Activated CD4-positive, CD25-positive, alpha-beta regulatory T cell treated with anti-CD3 and anti-CD28 coated beads, Interleukin-2, amount 50 U/mL, for 16 hours (primary cell): ENCODE measurements around the gene LOC128125822.
A peak's percentile ranks its signal among the peaks of the same experiment; 100 is the strongest.
"Not testable (repeated sequence)": the region's sequence is repeated elsewhere in the genome, so short reads cannot be mapped to it uniquely, and the experiment has no call there.

ENCODE experiments used
- DNase-seq: peaks from one replicate; pipeline ENCODE4 v3.0.0-alpha.2; 2020; ENCODE audit warnings: low read depth, low spot score

The LOC128125822 gene

DNA sequence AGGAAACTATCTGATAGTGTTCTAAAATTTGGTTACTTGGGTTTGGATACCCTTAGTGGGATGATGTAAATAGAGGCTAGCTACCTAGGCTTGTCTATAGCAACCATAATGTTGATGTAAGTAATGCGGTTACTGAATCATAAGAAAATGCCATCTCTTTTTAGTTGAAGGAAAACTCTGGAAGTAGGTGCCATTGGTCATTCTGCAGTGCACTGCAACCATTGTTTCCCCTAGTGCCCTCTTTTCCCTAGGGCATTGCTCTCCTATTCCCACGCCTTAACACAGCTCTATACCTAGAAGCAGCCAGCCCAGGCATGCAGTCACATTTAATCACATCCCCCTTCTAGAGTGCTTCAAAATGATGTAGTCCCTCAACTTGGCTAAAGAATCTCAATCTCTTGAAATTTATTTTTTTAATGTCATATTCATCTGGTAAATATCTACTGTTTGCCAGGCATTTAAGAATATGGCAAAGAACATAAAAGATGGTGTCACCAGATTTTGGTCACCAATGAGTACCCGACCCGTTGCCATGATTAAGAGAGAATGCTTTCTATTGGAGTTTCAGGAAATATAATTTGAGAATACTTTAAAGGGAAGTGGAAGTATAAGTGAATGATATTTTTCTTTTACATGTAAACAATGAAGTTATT lies 10.4 kb downstream of the LOC128125822 start:
- no peak for DNase-seq

DNA sequence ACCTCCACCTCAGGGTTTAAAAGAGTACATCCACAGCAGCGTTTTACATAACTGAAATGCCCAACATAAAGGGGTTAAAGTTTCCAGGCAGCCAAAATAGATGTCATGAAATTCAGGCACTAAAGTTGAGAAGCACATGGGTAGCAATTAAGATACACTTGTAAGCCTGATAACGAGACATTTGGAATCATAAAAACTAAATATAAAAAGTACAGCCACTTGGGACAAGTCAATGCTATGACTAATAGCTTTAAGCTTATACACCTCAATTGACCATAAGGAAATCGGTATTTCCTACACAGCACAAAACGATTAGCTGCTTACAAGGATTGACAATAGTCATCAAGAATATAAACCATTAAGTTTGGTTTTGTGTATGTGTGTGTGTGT lies 11.8 kb downstream of the LOC128125822 start:
- no peak for DNase-seq

DNA sequence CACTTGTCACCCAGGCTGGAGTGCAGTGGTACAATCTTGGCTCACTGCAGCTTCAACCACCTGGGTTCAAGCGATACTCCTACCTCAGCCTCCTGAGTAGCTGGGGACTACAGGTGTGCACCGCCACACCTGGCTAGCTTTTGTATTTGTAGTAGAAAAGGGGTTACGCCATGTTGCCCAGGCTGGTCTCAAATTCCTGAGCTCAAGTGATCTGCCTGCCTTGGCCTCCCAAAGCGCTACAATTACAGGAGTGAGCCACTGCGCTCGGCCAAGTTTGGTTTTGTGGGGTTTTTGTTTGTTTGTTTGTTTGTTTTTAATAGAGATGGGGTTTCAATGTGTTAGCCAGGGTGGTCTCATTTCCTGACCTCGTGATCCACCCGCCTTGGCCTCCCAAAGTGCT lies 12.3 kb downstream of the LOC128125822 start:
- DNase-seq: no peak

- not testable (repeated sequence) for DNase-seq
These were observed 13.4 kb downstream of the LOC128125822 start for GRCh38 chr6:63585652-63586051.

DNA sequence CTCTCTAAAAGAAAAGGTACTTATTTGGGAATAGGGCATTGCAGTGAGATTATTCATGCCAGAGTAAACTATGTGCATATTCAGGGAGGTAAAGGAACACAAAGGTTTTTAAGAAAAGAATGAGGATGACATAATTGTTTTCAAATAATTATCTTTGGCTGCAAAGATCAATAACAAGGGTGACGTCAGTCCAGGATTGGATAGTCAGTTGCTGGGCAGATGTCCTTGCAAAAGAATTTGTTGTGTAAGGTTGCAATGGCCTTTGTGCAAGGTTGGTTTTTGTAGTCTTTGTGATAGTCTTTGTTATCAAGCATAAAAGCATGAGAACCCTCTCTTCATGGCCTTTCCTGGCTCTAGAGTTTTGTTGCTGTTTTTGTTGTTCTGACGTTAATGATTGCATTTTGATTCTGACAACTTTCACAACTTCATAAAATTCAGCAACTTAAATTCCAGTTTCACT lies 17.7 kb downstream of the LOC128125822 start:
- DNase-seq: no peak

DNA sequence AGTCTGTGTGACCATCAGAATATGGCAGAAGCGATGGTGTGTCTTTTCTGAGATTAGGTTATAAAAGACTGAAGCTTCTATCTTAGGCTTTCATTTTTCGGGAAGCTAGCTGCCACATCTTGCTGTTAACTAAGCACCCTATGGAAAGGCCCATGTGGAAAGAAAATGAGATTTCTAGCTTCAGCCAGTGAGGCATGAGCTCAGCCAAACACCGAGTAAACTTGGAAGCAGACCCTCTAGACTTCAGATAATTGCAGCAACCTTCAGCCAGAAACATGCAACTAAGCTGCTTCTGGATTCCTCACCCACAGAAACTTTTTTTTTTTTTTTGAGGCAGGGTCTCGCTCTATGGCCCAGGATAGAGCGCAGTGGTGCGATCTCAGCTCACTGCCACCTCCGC lies 20.6 kb downstream of the LOC128125822 start:
- DNase-seq: no peak

- no peak for DNase-seq
These were observed 25.1 kb downstream of the LOC128125822 start for GRCh38 chr6:63597141-63598048.

DNA sequence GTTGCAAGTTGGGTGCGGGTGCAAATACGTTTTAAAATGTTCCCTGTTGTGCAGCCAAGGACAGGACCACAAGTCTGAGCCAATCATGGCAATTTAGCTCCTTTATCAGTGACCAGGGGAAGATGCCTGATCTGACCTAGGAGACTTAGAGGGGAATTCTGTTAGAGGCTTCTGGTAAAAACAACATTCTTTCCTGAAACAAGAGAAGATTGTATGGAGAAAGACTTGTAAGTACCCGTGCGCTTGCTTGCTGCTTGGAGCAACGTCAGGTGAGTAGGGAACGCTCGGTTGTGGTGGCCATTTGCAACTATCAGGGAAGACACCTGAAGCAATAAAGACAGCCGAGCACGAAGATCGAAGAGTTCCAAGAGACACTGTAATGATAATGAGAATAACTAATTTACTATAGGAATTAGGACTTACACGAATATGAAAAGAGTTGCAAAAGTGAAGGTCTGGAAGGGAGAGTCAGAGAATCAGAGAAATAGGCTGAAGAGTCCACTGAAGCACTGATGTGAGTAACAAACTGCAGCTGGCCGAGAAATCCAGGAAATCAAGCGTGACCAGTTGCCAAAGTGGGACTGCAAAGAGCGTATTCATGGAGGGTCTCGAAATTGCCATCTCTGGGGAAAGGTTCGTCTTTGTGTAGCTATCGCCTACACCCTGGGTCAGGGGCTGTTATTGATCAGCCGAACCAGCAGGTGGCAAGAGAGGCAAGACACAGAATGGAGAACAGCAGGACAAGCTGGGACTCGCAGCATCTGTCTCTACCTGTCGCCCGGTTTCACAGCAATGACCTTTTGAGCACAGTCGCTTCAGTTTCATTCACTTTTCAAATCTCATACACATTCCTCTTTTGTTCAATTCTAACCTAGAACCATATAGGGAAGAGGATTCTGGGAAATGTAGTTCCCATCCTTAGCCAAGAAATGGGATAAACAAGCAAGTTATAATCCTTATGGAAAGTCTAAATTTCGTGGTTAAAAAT lies 26.1 kb downstream of the LOC128125822 start:
- DNase-seq: peak; percentile 53

DNA sequence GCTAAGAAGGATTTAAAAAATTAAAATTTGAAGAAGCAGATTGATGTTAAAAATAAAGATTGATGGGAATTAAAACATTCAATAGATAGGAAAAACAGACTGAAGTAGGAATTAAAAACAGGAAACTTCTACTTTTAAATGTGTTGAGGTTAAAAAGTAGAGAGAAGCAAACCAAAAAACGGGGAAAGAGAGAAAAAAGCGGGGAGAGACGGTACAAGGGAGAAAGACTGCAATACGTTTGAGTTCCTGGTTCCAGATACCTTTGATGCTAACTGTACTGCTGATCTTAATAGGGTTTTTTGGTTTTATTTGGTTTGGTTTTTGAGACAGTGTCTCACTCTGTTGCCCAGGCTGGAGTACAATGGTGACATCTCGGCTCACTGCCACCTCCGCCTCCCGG lies 27.0 kb downstream of the LOC128125822 start:
- no peak for DNase-seq

GRCh38 chr6:63600136-63600535 lies 27.9 kb downstream of the LOC128125822 start:
- DNase-seq: no peak

- no peak for DNase-seq
These were observed 37.0 kb downstream of the LOC128125822 start for GRCh38 chr6:63609231-63609630.

DNA sequence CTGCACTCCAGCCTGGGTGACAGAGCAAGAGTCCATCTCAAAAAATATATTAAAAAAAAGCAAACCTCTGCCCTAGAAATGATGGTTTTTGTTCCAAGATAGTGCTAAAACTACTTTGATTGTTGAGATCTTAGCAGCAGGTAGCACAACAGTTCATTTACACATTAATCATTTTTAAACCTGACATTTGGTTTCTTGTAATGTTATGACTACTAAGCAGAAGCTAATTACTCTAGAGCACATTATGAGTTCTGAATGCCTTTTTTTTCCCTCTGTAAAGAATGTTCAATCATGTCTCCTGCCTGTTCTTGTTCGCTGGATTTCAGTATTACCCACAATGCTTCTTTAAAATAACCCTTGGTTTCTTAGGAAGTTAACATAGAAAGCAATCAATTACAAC lies 38.7 kb downstream of the LOC128125822 start:
- no peak for DNase-seq

DNA sequence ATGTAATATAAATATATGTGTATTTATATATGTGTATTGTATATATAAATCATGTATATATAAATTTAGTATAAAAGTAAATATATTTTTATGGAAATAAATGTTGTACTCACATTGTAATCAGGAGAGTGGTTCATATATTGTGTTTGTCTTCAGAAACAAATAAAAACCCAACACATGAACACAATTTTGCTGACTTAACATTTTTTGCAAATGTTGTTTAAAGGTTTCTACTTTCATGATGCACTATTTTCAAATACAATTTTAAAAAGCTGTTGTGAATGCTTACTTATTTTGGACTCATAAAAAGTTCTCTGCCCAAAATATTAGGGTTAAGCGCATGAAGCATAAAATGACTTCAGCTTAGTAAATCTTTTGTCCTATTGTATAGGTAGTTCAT lies 39.3 kb downstream of the LOC128125822 start:
- no peak for DNase-seq

GRCh38 chr6:63615590-63615989 lies 43.3 kb downstream of the LOC128125822 start:
- DNase-seq: no peak
